ENCODE results near the gene PPP6R3.
"Not testable (repeated sequence)": the region's sequence is repeated elsewhere in the genome, so short reads cannot be mapped to it uniquely, and the experiment has no call there.

PPP6R3 gene

GRCh38 chr11:68457898-68458249, 2.7 kb upstream of the PPP6R3 start:
- no peak for DNase-seq

DNA sequence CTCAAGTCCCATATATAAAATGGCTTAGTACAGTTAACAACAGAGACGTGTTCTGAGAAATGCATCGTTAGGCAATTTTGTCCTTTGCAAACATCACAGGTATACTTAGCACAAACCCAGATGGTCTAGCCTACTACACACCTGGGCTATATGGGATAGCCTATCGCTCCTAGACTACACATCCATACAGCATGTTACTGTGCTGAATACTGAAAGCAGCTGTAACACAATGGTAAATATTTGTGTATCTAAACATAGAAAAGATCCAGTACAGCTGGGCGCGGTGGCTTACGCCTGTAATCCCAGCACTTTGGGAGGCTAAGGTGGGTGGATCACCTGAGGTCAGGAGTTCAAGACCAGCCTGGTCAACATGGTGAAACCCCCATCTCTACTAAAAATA, 2.2 kb upstream of the PPP6R3 start:
- DNase-seq: not testable (repeated sequence)

DNA sequence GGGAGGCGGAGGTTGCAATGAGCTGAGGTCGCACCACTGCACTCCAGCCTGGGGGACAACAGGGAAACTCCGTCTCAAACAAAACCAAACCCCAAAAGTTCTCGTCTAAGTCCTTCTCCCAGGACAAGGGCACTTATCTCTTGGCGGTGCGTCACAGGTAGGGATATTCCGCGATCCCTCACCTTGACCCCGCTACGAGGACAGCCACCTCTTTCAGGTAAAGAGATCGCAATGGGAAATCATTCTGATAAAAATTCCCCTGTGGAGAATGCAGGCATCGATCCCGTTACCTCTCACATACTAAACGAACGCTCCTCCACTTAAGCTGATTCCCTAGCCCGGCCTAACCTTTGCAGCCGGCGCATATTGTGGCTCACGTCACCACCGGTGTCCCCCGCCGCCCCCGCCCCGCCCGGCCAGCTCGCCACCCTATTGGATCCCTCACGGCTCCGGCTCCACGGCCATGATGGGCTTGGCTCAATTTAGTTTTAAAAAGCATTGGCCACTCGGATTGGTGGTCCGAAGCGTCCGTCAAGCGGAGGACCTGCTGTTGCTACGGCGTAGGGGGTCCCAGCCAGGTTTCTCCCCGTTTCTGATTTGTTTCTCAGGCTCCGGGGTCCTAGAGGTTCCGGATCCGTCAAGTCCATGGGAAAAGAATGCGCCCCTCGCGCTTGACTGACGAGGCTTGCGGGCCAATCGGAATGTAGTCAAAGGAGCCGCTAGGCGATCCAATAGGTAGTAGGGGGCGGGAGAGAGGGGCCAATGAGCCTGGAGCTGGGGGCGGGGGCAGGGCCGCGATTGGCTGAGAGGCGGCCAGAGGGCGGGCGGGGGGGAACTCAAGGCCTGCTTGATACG, 439 bp upstream of the PPP6R3 start:
- peak; percentile 98 for DNase-seq

DNA sequence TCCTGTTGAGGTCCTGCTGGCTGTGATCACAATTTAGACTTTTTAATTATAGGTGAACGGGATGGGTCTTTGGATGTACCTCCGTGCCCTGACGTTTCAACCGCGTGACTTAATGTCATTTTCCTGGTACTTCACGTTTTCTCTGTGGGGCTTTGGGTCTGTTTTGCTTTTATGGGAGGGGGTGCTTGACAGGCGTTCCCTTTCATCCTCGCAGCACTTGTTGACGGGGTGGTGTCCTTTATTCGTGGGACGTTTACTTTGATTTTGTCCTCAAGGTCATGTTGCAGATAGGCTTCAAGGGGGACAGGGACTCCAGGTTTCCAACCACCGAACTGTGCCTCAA, 994 bp downstream of the PPP6R3 start:
- no peak for DNase-seq

DNA sequence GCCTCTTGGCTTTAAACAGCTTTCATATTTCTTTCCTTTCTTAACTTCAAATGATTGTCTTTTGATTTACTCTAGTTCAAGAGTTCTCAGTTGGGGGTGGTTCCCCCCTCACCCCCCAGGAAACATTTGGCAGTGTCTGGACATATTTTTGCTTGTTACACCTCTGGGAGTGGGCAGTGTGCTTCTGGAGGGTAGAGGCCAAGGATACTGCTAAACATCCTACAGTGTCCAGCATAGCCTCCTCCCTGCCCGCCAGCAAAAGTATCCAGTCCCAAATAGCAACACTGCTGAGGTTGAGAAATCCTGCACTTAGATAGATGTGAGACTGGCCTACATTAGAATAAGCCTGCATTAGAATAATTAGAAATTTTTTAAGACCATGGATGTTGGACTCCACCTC, 3.2 kb downstream of the PPP6R3 start:
- DNase-seq: no peak

- DNase-seq: no peak
Measured at GRCh38 chr11:68467201-68467834, 6.8 kb downstream of the PPP6R3 start.

DNA sequence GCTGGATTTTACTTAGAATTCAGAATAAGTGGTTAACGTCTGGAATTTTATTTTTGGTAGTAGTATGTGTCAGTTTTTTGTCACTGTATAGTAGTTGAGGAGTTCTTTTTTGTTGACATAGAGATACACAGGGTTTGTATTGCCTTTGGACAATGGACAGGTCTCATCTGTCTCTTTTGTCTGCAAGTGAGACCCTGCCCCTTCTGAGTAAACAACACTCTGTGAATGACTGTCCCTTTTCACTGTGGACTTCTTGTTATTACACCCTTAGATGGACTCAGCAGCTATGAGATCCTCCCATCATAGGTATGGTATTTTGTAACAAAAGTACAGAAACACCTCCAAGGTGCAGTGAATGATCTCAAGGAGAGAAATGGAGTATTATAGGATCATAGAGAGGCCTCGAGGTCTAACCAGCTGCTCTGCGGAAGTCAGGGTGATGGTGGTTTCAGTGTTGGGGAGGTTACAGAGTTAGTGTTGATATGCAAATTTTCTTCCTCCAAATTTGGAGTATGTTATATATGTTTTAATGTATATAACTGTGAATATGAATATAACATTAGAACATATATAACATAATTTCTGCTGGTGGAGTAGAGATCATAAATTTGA, 7.8 kb downstream of the PPP6R3 start:
- DNase-seq: no peak

DNA sequence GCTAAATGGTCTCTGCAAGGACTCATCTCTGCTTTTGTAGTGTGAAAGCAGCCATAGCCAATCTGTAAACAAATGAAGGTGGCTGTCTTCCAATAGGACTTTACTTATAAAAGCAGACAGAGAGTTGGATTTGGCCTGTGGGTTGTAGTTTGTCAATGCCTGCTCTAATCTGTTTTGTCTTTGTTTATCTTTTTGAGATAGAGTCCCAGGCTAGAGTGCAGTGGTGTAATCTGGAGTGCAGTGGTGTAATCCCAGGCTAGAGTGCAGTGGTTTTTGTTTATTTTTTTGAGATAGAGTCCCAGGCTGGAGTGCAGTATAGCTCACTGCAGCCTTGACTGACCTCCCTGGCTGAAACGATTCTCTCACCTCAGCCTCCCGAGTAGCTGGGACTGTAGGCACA, 8.6 kb downstream of the PPP6R3 start:
- DNase-seq: no peak

DNA sequence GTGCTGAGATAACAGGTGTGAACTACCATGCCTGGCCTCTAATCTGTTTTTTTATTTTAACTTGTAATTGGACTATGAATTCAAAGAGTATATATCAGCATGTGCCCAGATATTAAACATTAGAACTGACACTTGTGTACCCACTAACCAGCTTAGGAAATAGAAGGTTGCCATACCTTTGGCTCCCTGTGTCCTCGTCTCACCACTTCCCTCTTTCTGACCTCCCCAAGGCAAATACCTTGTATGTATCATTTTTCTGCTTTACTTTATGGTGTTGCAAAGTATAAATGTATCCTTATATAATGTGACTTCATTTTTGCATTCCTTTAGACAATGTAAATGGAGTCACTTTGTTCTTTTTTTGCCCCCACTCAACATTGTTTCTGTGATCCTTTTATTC, 9.1 kb downstream of the PPP6R3 start:
- no peak for DNase-seq

GRCh38 chr11:68470304-68470811, 9.8 kb downstream of the PPP6R3 start:
- no peak for DNase-seq

DNA sequence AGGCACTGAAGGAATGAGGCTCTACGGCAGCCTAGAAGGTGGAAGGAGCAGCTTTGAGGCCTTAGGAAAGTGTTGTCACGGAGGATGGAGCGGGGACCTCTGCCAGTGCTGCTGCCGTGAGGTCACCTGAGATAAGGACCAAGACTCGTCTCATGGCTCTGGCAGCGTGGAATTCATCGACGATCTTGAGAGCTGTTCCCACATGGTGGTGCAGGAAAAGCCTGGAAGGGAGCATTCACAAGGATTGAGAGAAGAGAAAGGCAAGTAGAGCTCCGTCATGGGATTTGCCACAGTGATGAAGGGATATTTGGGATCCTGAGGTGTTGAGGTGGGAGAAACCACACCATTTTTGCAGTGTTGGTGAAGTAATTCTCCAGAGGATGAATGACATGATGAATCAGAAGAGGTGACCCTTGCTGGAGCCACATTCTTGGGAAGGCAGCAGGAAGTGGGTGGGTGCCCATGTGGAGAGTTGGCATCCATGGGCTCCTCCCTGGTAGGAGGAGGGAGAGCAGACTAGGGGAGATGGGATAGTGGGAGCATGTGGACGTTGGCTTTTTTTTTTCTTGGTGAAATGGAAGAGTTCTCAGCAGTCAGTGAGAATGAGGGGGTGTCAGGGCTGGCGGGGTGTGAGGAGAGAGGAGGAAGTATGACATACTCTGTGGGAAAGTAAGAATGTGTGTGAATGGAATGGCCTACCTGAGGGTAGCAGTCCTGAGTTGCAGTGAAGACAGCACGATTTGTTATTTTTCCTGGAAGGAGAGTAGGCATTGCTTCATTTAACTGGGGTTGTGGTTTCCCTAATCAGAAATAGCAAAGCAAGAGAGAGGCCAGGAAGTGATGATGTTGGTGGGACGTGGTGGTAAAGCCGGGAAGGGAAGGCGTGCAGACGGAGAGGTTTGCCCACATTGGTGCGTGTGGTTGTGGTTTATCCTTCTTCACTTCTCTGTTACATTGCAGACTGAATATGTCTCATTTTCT, 11.1 kb downstream of the PPP6R3 start:
- no peak for DNase-seq

GRCh38 chr11:68472778-68473177, 12.2 kb downstream of the PPP6R3 start:
- DNase-seq: no peak

DNA sequence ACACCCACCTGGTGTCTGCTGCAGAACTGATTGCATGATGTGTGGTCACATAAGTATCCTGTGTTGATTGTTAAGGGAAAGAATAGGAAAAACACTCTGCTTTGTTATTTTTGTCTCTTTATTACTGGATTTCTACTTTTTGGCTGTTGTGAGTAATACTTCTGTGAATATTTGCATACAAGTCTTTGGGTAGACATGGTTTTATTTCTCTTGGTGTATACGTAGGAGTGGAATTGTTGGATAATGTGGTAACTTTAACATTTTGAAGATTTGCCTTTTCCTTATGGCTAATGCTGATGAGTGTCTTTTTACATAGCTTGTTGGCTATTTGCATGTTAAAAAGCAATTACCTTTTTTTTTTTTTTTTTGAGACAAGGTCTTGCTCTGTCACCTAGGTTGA, 13.1 kb downstream of the PPP6R3 start:
- DNase-seq: no peak

GRCh38 chr11:68475626-68476025, 15.1 kb downstream of the PPP6R3 start:
- DNase-seq: not testable (repeated sequence)

GRCh38 chr11:68479390-68479789, 18.8 kb downstream of the PPP6R3 start:
- no peak for DNase-seq

DNA sequence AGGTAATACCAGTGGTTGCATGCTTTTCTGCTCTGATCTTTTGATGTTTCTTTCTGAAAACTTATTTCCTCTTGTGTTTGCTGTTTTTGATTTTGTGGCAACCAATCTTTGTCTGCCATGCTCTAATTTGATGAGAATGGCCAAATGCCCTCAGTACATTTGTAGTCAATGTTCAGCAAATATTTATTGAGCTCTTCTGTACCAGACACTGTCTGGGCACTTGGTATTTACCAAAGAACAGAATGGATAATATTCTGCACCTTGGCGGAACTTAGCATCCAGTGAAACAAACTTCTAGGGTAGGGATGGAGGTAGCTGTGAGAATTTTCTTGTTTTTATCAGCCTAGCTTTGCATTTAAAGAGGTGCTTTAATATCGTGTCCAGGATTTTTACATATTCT, 19.6 kb downstream of the PPP6R3 start:
- no peak for DNase-seq

DNA sequence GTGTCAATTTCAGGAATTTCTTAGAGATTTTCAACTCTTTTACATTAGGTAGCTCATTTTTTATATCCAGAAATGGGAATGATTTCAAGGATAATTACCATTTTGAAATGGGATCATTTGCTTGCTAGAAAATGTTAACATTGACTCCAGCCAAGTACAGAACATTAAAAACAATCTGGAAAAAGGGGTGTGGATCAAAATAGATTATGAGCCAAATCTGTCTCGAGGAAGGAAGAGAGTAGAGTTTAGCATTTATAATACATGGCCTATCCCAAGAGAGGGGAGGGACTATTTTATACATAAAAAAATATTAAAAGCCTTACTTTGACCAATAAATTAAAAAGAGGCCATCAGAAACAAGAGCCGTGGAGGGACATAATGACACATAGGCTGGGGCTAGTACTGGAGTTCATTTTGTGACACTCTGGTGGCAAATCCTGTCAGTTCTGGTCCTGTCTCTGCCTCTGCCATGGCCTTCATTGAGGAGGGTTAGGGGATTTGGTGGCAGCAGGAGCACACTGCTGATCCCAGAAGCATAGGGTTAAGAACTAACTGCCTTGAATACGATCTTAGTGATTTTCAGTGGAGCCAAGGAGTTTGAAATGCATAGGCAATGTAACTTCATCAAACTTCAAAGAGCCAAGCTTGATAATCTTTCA, 20.4 kb downstream of the PPP6R3 start:
- no peak for DNase-seq

- DNase-seq: no peak
Measured at GRCh38 chr11:68481579-68482240, 21.2 kb downstream of the PPP6R3 start.

- no peak for DNase-seq
Measured at GRCh38 chr11:68488623-68489022, 28.1 kb downstream of the PPP6R3 start.

GRCh38 chr11:68495220-68495729, 34.7 kb downstream of the PPP6R3 start:
- DNase-seq: no peak

GRCh38 chr11:68495872-68496271, 35.3 kb downstream of the PPP6R3 start:
- DNase-seq: no peak

GRCh38 chr11:68497761-68498160, 37.2 kb downstream of the PPP6R3 start:
- DNase-seq: no peak
